C4-2B (cell line): ENCODE results near the gene ETNK1.

Experiments used
- ZFX ChIP-seq: fragments of 450-650 bp; IDR thresholded peaks from 2 replicates; pipeline ENCODE4 v1.6.1; 2017
- TF ChIP-seq, protein P1 (sequence below): fragments of 450-650 bp; conservative IDR thresholded peaks from 2 replicates; pipeline ENCODE4 v1.5.1; 2017; ENCODE audit warnings: mild to moderate bottlenecking

DNA sequence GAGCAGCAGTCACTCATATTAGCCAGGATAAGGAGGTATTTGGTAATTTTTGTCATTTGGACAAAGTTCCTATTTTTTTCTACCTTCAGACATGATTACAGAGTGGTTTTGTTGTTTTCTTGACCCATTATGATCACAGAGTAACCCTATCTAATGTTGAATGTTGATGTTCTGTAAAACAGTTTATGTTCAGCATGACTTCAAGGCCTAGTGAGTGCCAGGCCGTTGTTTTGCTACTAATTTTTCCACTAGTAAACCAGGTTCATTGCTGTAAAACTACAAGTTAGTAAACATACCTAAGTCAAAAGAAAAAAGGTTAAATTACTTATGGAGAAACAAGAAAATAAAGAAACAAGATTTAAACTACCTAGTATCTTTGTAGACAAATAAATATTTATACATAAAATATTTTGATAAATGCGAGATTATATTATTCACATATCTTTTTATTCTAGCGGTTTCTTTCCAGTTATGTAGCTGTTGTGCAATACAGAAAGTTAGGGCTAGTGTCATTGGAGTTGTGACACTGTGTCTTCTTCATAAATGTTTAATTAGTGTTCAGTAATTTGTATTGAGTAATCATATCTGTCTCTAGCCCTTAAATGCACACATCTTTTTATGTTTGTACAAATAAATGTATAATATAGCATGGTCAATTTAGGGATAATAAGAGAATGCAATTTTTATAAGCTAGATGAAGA is 16.5 kb downstream of the ETNK1 start:
- TF ChIP-seq, protein P1, sequence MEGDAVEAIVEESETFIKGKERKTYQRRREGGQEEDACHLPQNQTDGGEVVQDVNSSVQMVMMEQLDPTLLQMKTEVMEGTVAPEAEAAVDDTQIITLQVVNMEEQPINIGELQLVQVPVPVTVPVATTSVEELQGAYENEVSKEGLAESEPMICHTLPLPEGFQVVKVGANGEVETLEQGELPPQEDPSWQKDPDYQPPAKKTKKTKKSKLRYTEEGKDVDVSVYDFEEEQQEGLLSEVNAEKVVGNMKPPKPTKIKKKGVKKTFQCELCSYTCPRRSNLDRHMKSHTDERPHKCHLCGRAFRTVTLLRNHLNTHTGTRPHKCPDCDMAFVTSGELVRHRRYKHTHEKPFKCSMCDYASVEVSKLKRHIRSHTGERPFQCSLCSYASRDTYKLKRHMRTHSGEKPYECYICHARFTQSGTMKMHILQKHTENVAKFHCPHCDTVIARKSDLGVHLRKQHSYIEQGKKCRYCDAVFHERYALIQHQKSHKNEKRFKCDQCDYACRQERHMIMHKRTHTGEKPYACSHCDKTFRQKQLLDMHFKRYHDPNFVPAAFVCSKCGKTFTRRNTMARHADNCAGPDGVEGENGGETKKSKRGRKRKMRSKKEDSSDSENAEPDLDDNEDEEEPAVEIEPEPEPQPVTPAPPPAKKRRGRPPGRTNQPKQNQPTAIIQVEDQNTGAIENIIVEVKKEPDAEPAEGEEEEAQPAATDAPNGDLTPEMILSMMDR = no peak
- TF ChIP-seq ZFX = no peak
